GM18951 (cell line): ENCODE measurements around the gene GARIN3.

ENCODE experiments used
- POLR2A ChIP-seq: IDR thresholded peaks from 4 replicates; pipeline ENCODE4 v1.6.1; 2011; ENCODE audit warnings: mild to moderate bottlenecking; ENCODE audit not compliant: insufficient read length, insufficient read depth; ENCODE audit errors: extremely low read depth
- in situ Hi-C: fragments of 300-500 bp; cut with MboI; formaldehyde crosslinking; loops from one replicate; pipeline ENCODE4 v1.12.0; 2022; ENCODE audit warnings: low sequenced_read_pairs, mixed read lengths, inconsistent platforms; ENCODE audit not compliant: unreplicated experiment

Gene GARIN3

DNA sequence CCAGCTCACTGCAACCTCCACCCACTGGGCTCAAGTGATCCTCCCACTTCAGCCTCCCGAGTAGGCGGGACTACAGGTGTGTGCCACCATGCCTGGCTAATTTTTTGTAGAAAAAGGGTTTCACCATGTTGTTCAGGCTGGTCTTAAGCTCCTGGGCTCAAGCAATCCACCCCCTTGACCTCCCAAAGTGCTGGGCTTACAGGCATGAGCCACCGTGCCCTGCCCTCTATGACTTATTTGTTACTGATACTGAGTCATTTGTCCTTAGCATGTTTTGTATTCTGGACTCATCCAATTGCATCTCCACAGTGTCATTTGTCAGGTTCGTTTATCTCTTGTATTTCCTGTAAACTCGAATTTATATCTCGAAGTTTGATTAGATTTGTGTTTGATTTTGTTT is 11.9 kb upstream of the GARIN3 start:
- no peak for TF ChIP-seq POLR2A
- in situ Hi-C loops: no loop called here

- no peak for TF ChIP-seq POLR2A
- in situ Hi-C loops: no loop called here
Measured at GRCh38 chr5:157175071-157175612, 9.1 kb upstream of the GARIN3 start.

DNA sequence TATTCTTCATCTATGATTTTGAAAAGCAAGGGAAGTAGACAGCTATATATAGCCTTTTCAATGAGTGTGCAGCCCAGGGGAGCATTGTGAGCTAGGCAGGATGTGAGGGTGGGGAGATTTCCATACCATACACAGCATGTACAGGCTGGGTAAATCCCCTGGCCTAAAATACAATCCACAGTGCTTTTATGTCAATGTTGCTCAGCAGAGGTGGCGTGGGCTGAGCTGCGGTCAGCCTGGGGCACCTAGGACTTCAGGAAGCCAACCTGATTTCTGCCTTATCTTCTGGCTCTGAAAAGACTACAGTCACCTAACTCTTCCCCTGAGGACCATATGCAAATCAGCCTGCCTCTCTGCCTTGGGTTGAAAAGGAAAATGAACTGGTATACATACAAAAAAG is 6.3 kb upstream of the GARIN3 start:
- no peak for TF ChIP-seq POLR2A
- in situ Hi-C loops: no loop called here

DNA sequence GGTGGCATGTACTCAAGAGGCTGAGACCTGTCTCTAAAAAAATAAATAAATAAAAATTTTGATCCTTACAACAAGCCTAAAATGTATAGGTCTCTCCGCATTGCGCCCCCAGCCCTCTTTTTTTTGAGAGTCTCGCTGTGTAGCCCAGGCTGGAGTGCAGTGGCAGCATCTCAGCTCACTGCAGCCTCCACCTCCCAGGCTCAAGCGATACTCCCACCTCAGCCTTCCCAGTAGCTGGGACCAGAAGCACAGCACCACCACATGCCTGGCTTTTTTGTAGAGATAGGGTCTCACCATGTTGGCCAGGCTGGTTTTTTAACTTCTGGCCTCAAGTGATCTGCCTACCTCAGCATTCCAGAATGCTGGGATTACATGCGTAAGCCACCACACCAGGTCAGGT is 2.2 kb upstream of the GARIN3 start:
- in situ Hi-C loops: no loop called here
- TF ChIP-seq POLR2A: no peak

DNA sequence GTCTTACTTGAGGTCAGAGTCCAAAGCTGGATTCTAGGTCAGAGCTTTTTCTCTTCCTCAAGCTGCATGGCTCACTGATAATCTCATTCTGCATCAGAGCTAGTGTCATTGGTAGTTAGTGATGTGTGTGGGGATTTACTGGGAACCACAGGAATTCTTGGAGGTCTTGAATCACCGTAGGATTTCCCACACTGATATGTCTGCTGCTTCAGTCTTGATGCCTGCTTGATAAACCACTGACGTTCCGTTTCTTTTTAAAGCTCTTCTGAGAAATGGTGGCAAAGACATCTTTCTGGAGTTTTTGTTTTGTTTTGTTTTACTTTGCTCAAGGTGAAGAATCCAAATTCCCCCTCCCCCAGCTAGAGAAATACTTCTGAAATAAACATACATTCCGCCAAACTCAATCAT is 1.2 kb upstream of the GARIN3 start:
- no peak for TF ChIP-seq POLR2A
- in situ Hi-C loops: no loop called here

DNA sequence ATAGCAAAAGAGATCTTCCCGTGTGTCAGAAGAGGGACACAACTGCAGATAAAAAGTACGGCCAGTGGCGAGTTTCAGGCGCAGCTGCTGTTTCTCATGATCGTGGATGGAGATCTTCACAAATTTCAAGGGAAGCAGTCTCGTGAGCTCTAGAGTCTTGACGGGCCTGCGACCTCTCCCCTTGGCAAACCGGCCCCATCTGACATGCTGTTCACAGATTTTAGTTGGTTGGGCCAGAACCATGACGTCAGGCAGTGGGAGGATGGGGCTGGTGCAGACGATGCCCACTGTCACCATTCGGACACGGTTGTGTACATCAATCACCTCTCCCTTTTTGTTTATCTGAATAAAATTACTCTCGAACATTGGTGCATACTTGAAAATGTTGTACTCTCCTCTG is 396 bp downstream of the GARIN3 start:
- in situ Hi-C loops: no loop called here
- TF ChIP-seq POLR2A: no peak

DNA sequence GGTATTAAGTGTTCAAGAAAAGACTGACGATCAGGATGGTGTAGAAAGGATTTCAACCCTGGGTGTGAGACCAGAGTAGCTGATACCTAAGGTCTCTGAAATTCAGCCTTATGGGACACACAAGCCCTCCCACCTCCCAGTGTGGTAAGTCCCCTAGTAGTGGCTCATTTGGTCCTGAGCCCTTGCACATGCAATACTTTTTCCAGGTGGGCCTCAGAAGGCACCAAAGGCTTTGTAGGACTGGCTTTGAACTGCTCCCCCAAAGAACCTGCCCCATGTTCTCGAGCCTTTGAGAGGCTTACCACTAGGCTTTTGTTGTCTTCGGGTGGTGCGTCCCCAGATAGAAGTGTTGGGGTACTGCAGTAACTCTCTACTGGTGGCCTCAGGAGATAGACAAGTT is 803 bp downstream of the GARIN3 start:
- in situ Hi-C loops: no loop called here
- no peak for TF ChIP-seq POLR2A

- in situ Hi-C loops: no loop called here
- TF ChIP-seq POLR2A: no peak
Measured at GRCh38 chr5:157164521-157164920, 1.5 kb downstream of the GARIN3 start.

GRCh38 chr5:157162919-157163510 is 3.0 kb downstream of the GARIN3 start:
- no peak for TF ChIP-seq POLR2A
- in situ Hi-C loops: no loop called here

DNA sequence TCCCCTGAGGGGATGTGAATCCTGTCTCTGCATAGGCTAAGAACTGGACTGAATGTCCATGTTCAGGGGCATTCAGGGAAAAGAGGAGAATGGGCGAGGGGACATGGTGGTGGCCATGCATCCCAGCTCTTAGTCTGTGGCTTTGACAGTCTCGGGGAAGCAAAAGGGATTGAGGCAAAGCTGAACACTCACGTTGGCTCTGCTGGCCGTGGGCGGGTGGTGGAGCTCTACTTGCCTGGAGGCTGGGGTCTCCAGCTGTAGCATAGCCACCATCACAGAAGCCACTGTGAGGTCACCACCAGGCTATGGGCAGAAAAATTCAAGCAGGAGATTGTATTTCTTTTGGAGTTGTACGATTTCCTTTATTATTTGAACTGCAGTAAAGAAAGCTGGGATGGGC is 4.1 kb downstream of the GARIN3 start:
- no peak for TF ChIP-seq POLR2A
- in situ Hi-C loops: no loop called here

- in situ Hi-C loops: no loop called here
- no peak for TF ChIP-seq POLR2A
Measured at GRCh38 chr5:157160001-157160400, 6.1 kb downstream of the GARIN3 start.

GRCh38 chr5:157159209-157159751 is 6.8 kb downstream of the GARIN3 start:
- no peak for TF ChIP-seq POLR2A
- in situ Hi-C loops: no loop called here

GRCh38 chr5:157157293-157157891 is 8.7 kb downstream of the GARIN3 start:
- no peak for TF ChIP-seq POLR2A
- in situ Hi-C loops: no loop called here

DNA sequence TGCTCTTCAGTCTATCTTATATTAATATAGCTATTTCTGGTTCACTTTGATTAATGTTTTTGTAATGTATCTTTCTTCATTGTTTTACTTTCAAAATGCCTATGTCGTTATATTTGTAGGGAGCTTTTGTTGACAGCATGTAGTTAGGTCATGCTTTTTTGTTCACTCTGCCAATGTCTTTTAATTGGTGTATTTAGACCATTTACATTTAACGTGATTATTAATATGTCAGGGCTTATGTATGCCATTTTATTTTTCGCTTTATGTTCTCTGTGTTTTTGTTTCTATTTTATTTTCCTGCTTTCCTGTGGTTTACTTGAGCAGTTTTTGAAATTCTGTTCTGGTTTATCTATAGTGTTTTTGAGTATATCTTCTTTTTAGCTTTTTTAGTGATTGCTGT is 10.8 kb downstream of the GARIN3 start:
- TF ChIP-seq POLR2A: no peak
- in situ Hi-C loops: no loop called here

DNA sequence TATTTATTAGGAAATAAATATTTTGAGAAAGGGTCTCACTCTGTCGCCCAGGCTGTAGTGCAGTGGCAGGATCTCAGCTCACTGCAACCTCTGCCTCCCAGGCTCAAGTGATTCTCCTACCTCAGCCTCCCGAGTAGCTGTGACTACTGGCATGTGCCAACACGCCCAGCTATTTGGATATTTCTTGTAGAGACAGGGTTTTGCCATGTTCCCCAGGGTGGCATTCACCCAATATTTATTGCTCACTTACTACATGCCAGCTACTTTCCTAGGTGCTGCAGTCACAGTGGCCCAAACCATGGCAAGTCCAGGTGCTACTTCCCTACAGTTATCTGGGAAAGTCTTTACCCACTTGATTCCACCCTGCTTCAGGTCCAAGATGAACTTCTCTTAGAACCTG is 15.1 kb downstream of the GARIN3 start:
- in situ Hi-C loops: no loop called here
- no peak for TF ChIP-seq POLR2A
